SH-SY5Y (cell line): ENCODE measurements around the gene NUFIP1.

Experiments
- GATA2 ChIP-seq: IDR thresholded peaks from 2 replicates; pipeline ENCODE4 v1.6.1; 2011; ENCODE audit warnings: mild to moderate bottlenecking, low read depth, low read length
- GATA3 ChIP-seq: IDR thresholded peaks from 2 replicates; pipeline ENCODE4 v1.6.1; 2011; ENCODE audit warnings: low read depth, mild to moderate bottlenecking, low read length, moderate library complexity

NUFIP1 gene

DNA sequence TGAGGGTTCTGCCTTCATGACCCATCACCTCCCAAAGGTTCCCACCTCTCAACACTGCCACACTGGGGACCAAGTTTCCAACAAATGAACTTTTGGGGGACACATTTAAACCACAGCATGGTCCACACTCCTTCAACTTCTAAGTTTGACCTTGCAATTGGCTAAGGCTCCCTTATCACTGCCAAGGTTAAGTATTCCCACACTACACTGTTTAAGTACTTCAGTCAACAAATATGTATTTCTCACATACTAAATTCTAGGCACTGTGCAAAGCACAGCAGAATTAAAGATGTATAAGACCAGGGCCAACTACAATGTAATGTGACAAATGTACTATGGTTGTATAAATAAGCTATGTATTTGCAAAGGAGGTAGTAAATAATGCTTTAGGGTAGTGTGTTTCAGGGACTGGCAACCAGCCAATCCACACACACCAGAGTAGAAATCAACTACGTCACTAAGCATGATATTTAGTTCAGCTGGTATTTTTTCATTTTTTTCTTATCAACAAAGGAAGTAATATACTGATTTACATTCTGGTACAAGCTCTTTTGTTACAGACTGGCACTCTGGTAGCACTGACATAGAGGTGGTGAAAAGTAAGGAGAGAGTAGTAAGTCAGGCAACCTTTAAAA lies 12.2 kb downstream of the NUFIP1 start:
- no peak for TF ChIP-seq GATA3
- no peak for TF ChIP-seq GATA2

- TF ChIP-seq GATA3 = no peak
- TF ChIP-seq GATA2 = no peak
Measured at GRCh38 chr13:44976196-44976595, 13.1 kb downstream of the NUFIP1 start.

- TF ChIP-seq GATA3 (no peak), GATA2 (no peak)
Measured at GRCh38 chr13:44974056-44974793, 15.0 kb downstream of the NUFIP1 start.

DNA sequence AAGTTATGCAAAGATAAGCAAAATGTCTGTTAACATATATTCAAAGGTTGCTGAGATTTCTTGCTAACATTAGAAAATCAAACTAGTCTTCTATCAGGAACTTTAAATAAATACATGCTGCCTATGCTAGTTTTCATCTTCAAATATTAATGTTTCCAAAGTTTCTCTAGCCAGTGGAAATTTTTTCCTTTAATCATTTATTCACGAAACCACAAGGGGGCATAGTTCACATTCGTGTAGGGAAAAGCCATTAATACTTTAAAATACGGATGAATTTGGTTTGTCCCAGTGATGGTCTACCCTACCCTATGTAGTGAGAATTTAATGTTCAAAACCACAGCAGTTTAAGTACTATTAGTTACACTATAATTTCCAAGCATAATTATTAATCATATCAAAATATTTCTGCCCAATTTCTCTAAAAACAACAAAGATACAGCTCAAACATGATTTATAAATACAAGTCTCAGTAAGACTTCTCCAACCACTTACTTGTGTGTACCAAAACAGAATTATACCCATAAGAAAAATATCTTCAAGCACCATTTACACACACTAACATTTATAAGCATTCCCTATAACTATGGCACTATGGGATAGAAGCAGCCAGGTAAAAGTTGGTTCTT lies 16.2 kb downstream of the NUFIP1 start:
- TF ChIP-seq GATA2 (no peak), GATA3 (no peak)

GRCh38 chr13:44971656-44972595 lies 17.3 kb downstream of the NUFIP1 start:
- no peak for TF ChIP-seq GATA2
- TF ChIP-seq GATA3 = no peak

GRCh38 chr13:44969551-44970484 lies 19.5 kb downstream of the NUFIP1 start:
- TF ChIP-seq GATA2 (no peak), GATA3 (no peak)

DNA sequence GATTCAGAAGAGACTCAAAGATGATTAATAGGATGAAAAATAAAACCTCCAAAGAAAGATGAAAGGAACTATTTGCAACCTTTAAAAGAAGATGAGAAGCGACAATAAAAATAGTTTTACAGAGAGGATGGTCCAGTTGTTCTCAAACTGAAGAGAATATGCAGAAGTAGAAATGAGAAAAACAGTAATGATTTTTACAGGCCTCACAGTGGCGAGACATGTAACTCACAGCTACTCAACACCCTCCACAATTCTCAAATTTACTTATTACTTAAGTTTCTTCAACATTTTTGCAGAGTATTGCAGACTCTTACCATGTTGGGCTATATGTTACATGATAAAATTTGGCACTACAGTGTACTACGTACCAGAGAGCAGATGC lies 20.8 kb downstream of the NUFIP1 start:
- TF ChIP-seq GATA2 (no peak), GATA3 (no peak)

GRCh38 chr13:44967704-44968433 lies 21.4 kb downstream of the NUFIP1 start:
- TF ChIP-seq GATA3 (no peak), GATA2 (no peak)

DNA sequence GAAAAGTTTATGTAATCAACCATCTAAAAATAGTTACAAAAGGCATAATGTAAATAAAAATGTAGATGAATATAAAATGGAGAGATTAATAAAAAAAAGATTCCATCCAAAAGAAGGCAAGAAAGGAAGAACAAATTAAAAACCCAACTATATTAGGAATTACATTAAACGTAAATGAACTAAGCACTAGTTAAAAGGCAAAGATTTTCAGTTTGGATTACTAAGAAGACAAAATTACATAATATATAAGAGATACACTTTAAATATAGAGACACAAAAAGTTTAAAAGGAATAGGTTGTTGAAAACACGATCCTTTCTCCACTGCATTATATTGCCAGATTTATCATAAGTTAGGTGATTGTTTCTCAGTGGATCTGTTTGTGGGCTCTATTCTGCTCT lies 27.3 kb downstream of the NUFIP1 start:
- no peak for TF ChIP-seq GATA2

DNA sequence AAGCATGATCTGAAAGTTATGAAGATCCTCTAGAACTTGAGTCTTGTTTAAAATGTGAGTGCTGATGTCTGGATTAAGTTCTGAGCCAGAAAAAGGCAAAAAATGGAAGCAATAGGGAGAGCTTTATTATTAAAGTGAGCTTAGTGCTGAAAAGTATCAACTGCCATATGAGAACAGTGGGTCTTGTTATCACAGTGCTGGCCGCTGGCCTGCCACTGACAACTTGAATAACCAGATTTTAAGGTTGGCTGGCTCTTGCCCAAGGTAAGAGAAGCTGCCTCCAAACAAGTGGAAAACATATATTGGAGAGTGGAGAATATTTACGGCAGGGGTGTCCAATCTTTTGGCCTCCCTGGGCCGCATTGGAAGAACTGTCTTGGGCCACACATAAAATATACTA lies 33.9 kb downstream of the NUFIP1 start:
- TF ChIP-seq GATA2 (no peak), GATA3 (no peak)

DNA sequence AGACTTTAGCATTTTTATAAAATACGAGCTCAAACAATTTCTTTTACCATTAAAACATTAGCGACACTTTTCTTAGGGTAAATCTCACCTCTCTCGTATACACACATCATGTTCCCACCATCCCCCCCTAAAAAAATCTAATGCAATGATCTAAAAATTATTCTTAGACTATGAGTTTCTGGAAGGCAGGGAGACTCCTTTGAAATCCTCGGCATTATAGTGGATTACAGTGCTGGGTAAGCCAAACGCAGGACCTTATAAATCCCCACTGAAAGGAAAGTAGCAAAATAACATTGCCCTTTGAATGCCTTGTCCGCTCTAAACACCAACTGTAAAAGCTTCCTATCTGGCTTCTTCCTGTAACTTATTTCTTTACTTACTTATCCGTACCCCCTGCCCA lies 35.0 kb downstream of the NUFIP1 start:
- TF ChIP-seq GATA3 = no peak
- TF ChIP-seq GATA2 = no peak

- TF ChIP-seq GATA3 = no peak
- no peak for TF ChIP-seq GATA2
Measured at GRCh38 chr13:44952671-44953070, 36.6 kb downstream of the NUFIP1 start.

- TF ChIP-seq GATA3 (no peak), GATA2 (no peak)
Measured at GRCh38 chr13:44951184-44951583, 38.1 kb downstream of the NUFIP1 start.
